Adipocyte (in vitro differentiated cells): ENCODE results near the gene SMIM36.

Experiments used
- DNase-seq: peaks from one replicate; pipeline ENCODE4 v3.0.0-alpha.2; 2015; ENCODE audit warnings: low read depth
- H3K27me3 ChIP-seq: replicated peaks from 2 replicates; pipeline ENCODE4 v1.7.0; 2013; ENCODE audit warnings: mild to moderate bottlenecking, low read length, moderate library complexity; ENCODE audit not compliant: control insufficient read depth, insufficient read depth
- H3K36me3 ChIP-seq: 2 replicates; pipeline ENCODE4 v1.7.0; 2013; ENCODE audit warnings: low read length, mild to moderate bottlenecking, moderate library complexity; ENCODE audit not compliant: control insufficient read depth, insufficient read depth, severe bottlenecking
- H3K4me1 ChIP-seq: 2 replicates; pipeline ENCODE4 v1.7.0; 2013; ENCODE audit warnings: mild to moderate bottlenecking, low read length, moderate library complexity; ENCODE audit not compliant: control insufficient read depth, insufficient read depth
- H3K4me3 ChIP-seq: 2 replicates; pipeline ENCODE4 v1.7.0; 2013; ENCODE audit warnings: mild to moderate bottlenecking, low read length, moderate library complexity
- H3K9ac ChIP-seq: 2 replicates; pipeline ENCODE4 v1.7.0; 2013; ENCODE audit warnings: mild to moderate bottlenecking, low read length, moderate library complexity
- H3K9me3 ChIP-seq: 2 replicates; pipeline ENCODE4 v1.7.0; 2013; ENCODE audit warnings: mild to moderate bottlenecking, low read length, moderate library complexity; ENCODE audit not compliant: control insufficient read depth

SMIM36 gene

DNA sequence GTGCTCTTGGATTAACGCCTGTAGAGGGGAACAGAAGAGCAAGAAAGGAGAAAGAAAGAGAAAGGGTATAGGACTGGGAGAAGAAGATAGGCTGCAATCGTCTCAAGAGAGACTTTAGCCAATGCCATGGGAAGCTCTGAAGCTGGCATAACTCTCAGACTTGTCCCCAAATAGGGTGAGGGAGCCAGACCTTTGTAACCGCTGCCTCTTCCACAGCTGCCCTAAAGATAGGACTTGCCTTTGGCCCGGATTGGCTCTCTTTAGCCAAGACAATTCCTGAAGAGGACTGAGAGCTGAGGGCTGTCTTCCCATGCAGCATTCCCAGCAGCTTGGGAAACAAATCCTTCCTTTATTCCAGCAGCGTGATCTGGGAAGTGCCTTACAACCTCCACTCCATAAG is 68.8 kb downstream of the SMIM36 start:
- no peaks in the 10 kb centered on the region for H3K27me3 ChIP-seq
- no peaks in the 10 kb centered on the region for H3K36me3 ChIP-seq
- no peaks in the 10 kb centered on the region for H3K9me3 ChIP-seq
- peak overlapping the region; percentile 64 for H3K9ac ChIP-seq
- peaks cover 66% of the 10 kb centered on the region for H3K4me1 ChIP-seq
- DNase-seq, result no peak
- H3K4me3 ChIP-seq, result no peak overlapping the region

DNA sequence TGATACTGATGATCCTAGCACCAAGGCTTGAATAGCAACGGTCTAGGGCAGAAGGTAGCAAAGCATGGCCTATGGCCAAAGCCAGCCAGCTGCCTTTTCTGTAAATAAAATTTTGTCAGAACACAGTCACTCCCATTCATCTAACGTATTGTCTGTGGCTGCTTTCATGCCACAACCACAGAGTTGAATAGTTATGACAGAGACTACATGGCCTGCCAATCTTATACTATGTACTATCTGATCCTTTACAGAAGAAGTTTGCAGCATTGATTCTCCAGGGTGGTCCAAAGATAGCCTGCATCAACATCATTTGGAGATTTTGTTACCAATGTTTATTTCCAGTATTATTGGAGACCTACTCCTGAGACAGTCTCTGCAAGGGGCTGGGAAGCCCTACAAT is 69.7 kb downstream of the SMIM36 start:
- Histone ChIP-seq H3K27me3 (no peaks in the 10 kb centered on the region), H3K4me1 (peaks cover 69% of the 10 kb centered on the region), H3K9ac (peak overlapping the region; percentile 64), H3K4me3 (no peak overlapping the region), H3K9me3 (no peaks in the 10 kb centered on the region), H3K36me3 (no peaks in the 10 kb centered on the region)
- no peak for DNase-seq

DNA sequence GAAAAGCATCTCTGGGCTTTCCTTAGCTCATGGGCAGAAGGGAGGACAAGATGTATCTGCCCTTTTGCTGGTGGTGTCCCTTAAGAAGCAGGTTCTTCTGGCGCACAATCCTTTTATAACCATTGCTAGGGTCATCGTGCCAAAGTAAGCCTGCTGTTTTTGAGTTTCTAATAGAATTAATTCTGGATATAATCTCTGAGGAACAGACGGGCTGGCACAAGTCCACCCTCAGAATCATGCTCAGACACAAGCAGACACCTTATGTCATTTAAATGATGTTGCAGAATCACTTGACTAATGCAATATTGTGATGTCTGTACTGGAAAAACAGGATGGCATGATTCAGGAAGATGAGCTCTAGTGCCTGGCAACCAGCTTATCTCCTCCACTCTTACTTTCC is 70.9 kb downstream of the SMIM36 start:
- peak overlapping the region; percentile 64 for H3K9ac ChIP-seq
- H3K4me1 ChIP-seq, result peaks cover 68% of the 10 kb centered on the region
- no peak overlapping the region for H3K4me3 ChIP-seq
- H3K9me3 ChIP-seq, result no peaks in the 10 kb centered on the region
- H3K36me3 ChIP-seq, result no peaks in the 10 kb centered on the region
- no peaks in the 10 kb centered on the region for H3K27me3 ChIP-seq
- DNase-seq, result no peak

DNA sequence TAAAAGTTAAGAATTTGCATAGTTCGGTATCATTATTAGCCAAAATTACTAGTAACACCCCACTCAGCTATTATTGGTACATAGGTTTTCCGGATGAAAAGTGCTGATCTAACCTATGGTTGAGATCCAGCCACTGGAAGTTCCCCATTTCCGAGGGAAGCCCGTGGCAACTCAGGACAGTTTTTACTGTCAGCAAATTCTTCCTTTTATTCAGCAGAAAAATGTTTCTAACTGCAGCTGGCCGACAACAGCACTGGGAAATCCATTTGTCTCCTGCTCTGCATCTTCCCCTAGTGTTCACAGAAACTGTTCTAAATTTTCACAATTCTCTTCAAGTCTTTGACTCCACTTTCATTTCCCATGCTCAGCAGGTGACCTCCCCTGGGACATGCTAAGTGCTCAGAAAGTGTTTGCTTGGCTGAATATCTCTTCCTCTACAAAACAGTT is 74.1 kb downstream of the SMIM36 start:
- Histone ChIP-seq H3K4me3 (no peak overlapping the region), H3K9ac (no peak overlapping the region), H3K9me3 (no peaks in the 10 kb centered on the region), H3K36me3 (no peaks in the 10 kb centered on the region), H3K4me1 (peaks cover 69% of the 10 kb centered on the region), H3K27me3 (no peaks in the 10 kb centered on the region)
- no peak for DNase-seq

DNA sequence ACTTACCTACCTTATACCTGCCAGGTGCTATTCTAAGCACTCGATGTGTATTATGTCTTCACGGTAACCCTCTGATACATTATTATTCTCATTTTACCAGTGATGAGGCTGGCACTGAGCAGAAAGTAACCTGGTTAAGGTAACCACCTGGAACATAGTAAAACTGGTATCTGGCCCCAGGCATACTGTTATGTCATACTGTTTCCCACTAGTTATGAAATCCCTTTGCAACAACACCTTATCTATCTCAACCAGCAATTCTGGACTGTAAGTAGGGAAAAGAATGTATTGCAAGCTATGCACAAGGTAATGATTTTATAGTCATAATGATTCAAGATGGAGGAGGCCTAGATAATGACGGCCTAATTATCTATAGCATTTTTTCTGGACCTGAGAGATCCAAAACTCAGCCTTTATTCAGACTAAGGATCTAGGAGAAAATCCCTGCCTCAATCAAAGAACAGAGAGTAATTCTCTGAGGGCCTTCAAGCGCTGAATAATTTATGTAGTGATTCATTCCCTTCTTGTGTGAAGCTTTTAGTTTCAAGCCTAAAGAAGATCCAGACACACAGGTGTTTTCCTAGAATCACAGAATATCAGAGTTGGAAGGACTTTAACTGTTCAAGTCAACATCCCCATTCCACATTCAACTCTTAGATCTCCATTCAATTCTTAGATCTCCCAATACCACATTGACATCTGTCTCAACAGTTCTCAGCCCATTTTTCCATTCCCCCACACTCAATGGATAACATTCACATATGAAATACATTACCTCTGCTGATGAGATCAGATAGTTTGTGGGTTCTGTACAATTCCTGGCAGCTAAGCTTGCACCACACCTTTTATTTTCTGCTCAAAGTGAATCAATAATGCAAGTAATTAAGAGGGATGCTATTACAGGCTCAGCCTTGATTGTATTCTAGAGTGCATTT is 74.8 kb downstream of the SMIM36 start:
- H3K4me3 ChIP-seq, result no peak overlapping the region
- no peak overlapping the region for H3K9ac ChIP-seq
- H3K4me1 ChIP-seq, result peaks cover 63% of the 10 kb centered on the region
- no peaks in the 10 kb centered on the region for H3K9me3 ChIP-seq
- no peaks in the 10 kb centered on the region for H3K27me3 ChIP-seq
- DNase-seq, result no peak
- H3K36me3 ChIP-seq, result no peaks in the 10 kb centered on the region

DNA sequence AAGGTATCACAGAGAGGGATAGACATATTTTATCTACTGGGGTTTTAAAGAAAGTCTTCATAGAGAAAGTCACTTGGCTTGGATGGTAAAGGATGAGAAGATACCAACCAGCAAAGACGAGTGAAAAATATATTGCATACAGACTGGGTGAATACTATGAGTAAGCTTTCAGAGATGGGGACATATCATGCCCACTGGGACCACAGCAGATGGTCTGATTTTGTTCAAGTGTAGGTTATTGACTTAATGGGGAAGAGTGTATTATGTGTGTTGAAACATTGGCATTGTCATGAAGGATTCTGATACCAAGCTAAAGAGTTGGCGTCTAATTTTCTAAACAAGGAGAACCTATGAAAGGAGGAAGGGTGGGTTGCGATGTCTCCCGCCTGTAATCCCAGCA is 75.8 kb downstream of the SMIM36 start:
- no peaks in the 10 kb centered on the region for H3K9me3 ChIP-seq
- no peaks in the 10 kb centered on the region for H3K36me3 ChIP-seq
- H3K4me3 ChIP-seq, result no peak overlapping the region
- no peak for DNase-seq
- no peaks in the 10 kb centered on the region for H3K27me3 ChIP-seq
- no peak overlapping the region for H3K9ac ChIP-seq
- peaks cover 63% of the 10 kb centered on the region for H3K4me1 ChIP-seq

DNA sequence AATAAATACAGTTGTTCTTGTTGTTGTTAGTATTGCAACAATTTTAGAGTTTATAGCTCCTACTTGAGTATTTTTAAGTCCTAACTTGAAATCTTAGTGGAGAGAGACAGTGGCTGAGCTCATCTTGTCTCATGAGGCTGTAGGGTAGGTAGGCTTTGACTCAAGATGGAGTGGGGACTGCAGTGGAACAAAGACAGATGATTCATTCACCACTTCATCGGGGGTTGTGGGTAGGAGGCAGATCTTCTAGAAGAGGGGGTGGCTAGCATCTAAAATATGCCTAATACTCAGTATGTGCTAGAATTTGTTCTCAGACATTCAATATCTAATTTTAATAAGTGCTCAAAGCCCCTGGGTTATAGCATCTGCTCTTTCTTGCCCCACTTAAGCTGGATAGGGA is 76.5 kb downstream of the SMIM36 start:
- Histone ChIP-seq H3K9ac (no peak overlapping the region), H3K36me3 (no peaks in the 10 kb centered on the region), H3K27me3 (no peaks in the 10 kb centered on the region), H3K9me3 (no peaks in the 10 kb centered on the region), H3K4me1 (peaks cover 59% of the 10 kb centered on the region), H3K4me3 (no peak overlapping the region)
- DNase-seq, result no peak

DNA sequence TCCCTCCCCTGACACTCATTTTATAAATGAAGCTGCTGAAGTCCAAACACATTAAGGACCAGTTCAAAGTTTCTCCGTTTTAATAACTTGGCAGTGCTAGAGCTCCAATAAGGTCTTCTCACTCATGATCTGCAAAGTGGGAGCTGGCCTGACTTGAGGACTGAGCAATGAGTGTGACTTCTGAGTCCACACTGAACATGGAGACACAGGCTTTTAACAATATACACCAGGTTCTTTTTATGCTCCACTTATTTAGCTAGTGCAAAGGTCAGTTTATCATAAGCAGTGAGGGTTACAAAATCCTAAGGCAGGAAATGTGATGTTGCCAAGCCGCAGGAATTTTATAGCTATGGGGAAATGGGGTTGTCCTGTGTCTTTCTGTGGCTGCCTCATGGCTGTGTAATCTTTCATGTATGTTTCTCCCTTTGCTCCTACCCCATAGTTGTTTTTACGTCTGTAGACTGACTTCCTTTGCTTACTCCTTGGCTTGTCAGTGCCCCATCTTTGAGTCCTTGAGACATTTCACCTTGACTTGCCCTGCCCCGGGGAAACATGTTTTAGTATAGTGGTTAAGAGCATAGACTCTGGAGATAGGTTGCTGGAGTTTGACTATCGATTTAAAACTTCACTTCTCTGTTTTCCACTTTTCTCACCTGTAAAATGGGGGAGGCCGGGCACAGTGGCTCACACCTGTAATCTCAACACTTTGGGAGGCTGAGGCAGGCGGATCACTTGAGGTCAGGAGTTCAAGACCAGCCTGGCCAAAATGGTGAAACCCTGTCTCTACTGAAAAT is 77.4 kb downstream of the SMIM36 start:
- H3K9ac ChIP-seq, result peak overlapping the region; percentile 75
- peak overlapping the region; percentile 25 for H3K4me3 ChIP-seq
- H3K27me3 ChIP-seq, result no peaks in the 10 kb centered on the region
- H3K4me1 ChIP-seq, result peaks cover 59% of the 10 kb centered on the region
- peak; percentile 89 for DNase-seq
- no peaks in the 10 kb centered on the region for H3K36me3 ChIP-seq
- no peaks in the 10 kb centered on the region for H3K9me3 ChIP-seq

DNA sequence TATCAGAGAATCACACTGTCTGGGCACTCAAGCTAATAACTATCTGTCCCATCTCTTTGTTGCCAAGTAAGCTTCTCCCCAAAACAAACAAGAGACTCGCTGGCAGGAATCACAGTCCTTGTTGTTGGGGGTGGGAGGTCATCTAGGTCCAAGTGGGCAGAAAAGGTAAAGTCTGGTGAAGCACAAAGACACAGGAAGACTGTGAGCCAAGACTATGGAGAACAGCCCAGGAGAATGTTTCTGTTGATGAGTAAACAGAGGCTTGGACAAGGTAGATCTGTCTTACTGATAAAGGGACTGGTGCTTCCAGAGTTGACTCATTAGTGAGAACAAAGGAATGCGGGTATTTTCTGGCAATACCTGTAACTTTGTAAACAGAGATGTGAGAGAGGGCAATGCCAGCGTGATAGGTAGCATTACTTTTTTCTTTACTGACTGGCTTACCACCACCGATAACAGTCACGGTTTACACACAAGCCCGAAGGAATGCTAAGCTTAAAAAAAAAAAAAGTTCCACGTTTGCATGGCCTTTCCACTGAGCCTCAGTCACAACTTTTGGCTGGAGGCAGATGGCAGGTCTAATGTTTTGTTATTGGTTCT is 78.1 kb downstream of the SMIM36 start:
- H3K36me3 ChIP-seq, result no peaks in the 10 kb centered on the region
- DNase-seq, result peak; percentile 23
- H3K9me3 ChIP-seq, result no peaks in the 10 kb centered on the region
- peak overlapping the region; percentile 75 for H3K9ac ChIP-seq
- H3K4me1 ChIP-seq, result peaks cover 59% of the 10 kb centered on the region
- H3K27me3 ChIP-seq, result no peaks in the 10 kb centered on the region
- peak overlapping the region; percentile 25 for H3K4me3 ChIP-seq

DNA sequence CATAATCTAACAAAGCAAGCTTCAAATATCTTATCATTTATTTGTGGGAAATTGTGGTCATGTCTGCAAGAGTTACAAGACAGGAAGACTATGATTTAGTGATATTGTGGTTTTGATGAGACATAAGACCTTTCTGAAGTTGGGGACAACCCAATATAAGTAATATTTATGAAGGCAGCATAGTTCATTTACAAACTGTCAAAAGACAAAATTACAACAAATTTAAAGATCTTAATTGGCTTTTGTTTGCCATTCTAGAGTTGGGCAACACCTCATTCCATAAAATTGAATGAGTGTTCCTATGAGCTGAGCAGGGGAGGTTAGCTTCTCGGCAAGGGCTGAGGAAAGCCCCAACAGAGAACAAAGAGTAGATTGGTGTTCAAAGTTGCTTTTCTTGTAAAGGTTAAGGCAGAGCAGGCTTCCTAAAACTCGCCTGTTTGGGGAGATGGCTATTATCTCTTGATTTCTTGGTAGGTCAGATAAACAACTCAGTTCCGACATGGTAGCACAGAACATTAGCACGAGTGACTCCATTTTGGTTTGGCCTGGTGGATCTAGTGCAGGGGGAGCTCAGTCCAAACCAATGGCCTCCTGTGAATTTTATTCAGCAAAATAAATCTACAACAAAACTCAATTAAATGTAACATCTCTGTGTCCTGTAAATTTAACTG is 78.8 kb downstream of the SMIM36 start:
- H3K27me3 ChIP-seq, result no peaks in the 10 kb centered on the region
- DNase-seq, result no peak

More for the DNA sequence above, 78.8 kb downstream of the SMIM36 start:
- Histone ChIP-seq H3K4me3 (peak overlapping the region; percentile 25), H3K4me1 (peaks cover 64% of the 10 kb centered on the region), H3K9ac (peak overlapping the region; percentile 75), H3K9me3 (no peaks in the 10 kb centered on the region), H3K36me3 (no peaks in the 10 kb centered on the region)
